A549 (cell line): ENCODE results near the gene L3MBTL2.

Source experiments
- CTCF ChIP-seq: fragments of >200 bp; sonication (Bioruptor Twin); formaldehyde crosslinking; IDR thresholded peaks from 3 replicates; pipeline ENCODE4 v1.5.1; 2016
- EHF ChIP-seq: fragments of 250-450 bp; sonication (Bioruptor Pico); IDR thresholded peaks from 2 replicates; pipeline ENCODE4 v1.5.0; 2020; ENCODE audit warnings: mild to moderate bottlenecking
- EP300 ChIP-seq, 2 experiments: fragments of >200 bp; sonication (Bioruptor Twin); formaldehyde crosslinking; IDR thresholded peaks; 2 replicates in 1 of 2; 3 replicates in 1 of 2; pipeline ENCODE4 v1.6.1; 2016 to 2017
- ESRRA ChIP-seq: fragments of 150-350 bp; IDR thresholded peaks from 2 replicates; pipeline ENCODE4 v1.6.1; 2014; ENCODE audit warnings: mild to moderate bottlenecking, low read length, borderline replicate concordance
- HOXA7 ChIP-seq: fragments of 250-450 bp; sonication (Bioruptor Pico); IDR thresholded peaks from 2 replicates; pipeline ENCODE4 v1.5.0; 2020; ENCODE audit warnings: mild to moderate bottlenecking, moderate library complexity
- HOXB13 ChIP-seq: fragments of 250-450 bp; sonication (Bioruptor Pico); IDR thresholded peaks from 2 replicates; pipeline ENCODE4 v1.5.0; 2020; ENCODE audit warnings: low read depth, mild to moderate bottlenecking, moderate library complexity
- MAZ ChIP-seq: fragments of 150-350 bp; IDR thresholded peaks from 2 replicates; pipeline ENCODE4 v1.6.1; 2014; ENCODE audit warnings: antibody characterized with exemption, low read depth, low read length, borderline replicate concordance
- MYC ChIP-seq: IDR thresholded peaks from 2 replicates; pipeline ENCODE4 v1.6.1; 2012; ENCODE audit warnings: mild to moderate bottlenecking, inconsistent platforms, low read length, improper control_type of control experiment, borderline replicate concordance
- REST ChIP-seq: fragments of 200-600 bp; sonication (generic); IDR thresholded peaks from 2 replicates; pipeline ENCODE4 v1.6.1; 2016; ENCODE audit warnings: antibody characterized with exemption, mild to moderate bottlenecking, moderate library complexity

- TF ChIP-seq REST (no peak), CTCF (no peak), ESRRA (no peak), EP300 (IDR thresholded peaks at IDR 0.05) (no peak), HOXB13 (CRISPR knock-in tag) (no peak), MYC (no peak), MAZ (no peak), HOXA7 (no peak), EHF (CRISPR knock-in tag) (no peak)
Measured at GRCh38 chr22:41261541-41262249, 56.6 kb downstream of the L3MBTL2 start.
